GM12874 (cell line): Measurements from ENCODE around the gene PDE6B.

Source experiments
- CTCF ChIP-seq: IDR thresholded peaks from 2 replicates; pipeline ENCODE4 v1.5.1; 2011; ENCODE audit warnings: low read depth, mild to moderate bottlenecking, control low read depth, low read length, moderate library complexity; ENCODE audit not compliant: insufficient read depth

PDE6B gene

GRCh38 chr4:628311-628741 is 3.0 kb downstream of the PDE6B start:
- no peak for TF ChIP-seq CTCF

- no peak for TF ChIP-seq CTCF
These were observed 3.7 kb downstream of the PDE6B start for GRCh38 chr4:628821-629635.

- TF ChIP-seq CTCF = no peak
These were observed 4.2 kb downstream of the PDE6B start for GRCh38 chr4:629636-629914.

DNA sequence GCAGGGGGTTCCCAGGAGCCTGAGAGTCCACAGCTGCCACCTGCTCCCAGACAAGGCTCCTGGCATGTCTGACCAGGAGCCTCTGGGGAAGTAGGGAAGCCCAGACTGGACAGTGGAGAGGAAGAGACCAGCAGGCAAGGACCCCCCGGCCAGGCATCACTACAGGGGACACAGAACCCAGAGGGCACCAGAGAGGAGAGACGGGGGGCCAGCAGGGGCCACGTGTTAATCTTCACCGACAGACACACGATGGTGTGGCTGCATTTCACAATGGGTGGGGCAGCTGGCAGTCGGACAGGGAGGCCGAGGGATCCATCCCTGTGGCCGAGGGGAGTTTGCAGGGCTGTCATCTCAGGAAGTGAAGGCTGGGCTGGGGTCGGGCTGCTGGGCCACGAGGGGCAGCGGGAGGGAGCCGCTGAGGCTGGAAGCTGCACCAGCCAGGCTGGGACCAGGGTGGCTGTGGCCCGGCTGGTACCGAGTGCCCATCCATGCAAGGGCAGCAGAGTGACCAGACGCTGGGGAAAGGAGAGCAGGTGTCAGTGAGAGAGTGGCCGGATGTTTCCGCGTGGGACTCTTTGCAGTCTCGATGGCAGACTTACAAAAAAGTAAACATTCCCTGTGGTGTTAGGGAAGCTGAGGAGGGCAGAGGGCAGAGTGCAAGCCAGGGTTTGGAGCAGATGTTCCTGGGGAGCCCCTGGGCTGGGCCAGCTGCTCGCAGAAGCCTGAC is 4.7 kb downstream of the PDE6B start:
- no peak for TF ChIP-seq CTCF

- no peak for TF ChIP-seq CTCF
These were observed 5.3 kb downstream of the PDE6B start for GRCh38 chr4:630656-631055.

DNA sequence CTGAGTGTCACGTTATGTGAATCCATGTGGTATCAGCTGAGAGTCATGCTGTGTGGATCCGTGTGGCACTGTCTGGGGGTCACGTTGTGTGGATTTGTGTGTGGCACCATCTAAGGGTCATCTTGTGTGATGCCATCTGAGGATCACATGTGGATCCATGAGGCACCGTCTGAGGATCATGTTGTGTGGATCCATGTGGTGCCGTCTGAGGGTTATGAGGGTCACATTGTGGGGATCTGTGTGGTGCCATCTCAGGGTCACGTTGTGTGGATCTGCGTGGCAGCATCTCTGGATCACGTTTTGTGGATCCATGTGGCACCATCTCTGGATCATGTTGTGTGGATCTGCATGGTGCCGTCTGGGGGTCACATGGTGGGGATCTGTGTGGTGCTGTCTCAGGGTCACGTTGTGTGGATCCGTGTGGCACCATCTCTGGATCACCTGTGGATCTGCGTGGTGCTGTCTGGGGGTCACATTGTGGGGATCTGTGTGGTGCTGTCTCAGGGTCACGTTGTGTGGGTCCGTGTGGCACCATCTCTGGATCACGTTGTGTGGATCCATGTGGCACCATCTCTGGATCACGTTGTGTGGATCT is 6.9 kb downstream of the PDE6B start:
- no peak for TF ChIP-seq CTCF

DNA sequence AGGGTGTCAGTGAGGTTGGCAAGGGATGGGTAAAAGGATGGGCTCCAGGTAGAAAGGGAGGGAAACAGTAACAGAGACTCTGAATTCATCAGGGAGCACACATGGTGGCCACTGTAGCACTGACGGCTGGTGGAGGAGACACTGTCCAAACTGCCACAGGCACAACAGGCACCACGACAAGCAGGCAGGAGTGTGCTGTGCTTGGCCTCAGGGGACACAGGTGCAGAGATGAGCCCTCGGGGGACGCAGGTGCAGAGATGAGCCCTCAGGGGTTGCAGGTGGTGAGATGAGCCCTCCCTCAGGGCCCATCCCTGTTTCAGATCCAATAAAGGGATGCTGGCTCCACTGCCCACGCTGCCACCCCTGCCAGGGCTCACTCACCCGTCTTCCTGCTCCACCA is 7.6 kb downstream of the PDE6B start:
- TF ChIP-seq CTCF = no peak
